ENCODE data around the gene C3orf18.

C3orf18 gene

GRCh38 chr3:50572801-50573371 is 5.3 kb upstream of the C3orf18 start:
- H3K4me1 ChIP-seq (ENCODE audit: control insufficient read depth, insufficient read depth, low read length), result no peaks in the 10 kb centered on the region
- H3K27ac ChIP-seq (ENCODE audit: low read depth, low read length), result no peak overlapping the region
- no peak overlapping the region for H3K9ac ChIP-seq (ENCODE audit: low read length)
- H3K27me3 ChIP-seq (ENCODE audit: control insufficient read depth, insufficient read depth, low read length), result no peaks in the 10 kb centered on the region
- H3K36me3 ChIP-seq (ENCODE audit: control insufficient read depth, insufficient read depth, low read length), result peaks cover 25% of the 10 kb centered on the region
- no peaks in the 10 kb centered on the region for H3K9me3 ChIP-seq (ENCODE audit: control insufficient read depth, insufficient read depth, low read depth, low read length)
- no peak overlapping the region for H3K4me3 ChIP-seq (ENCODE audit: low read depth, low read length)

GRCh38 chr3:50572158-50572557 is 4.6 kb upstream of the C3orf18 start:
- Histone ChIP-seq H3K4me3 (ENCODE audit: low read depth, low read length) (no peak overlapping the region), H3K9ac (ENCODE audit: low read length) (no peak overlapping the region), H3K36me3 (ENCODE audit: control insufficient read depth, insufficient read depth, low read length) (peaks cover 18% of the 10 kb centered on the region), H3K9me3 (ENCODE audit: control insufficient read depth, insufficient read depth, low read depth, low read length) (no peaks in the 10 kb centered on the region), H3K27me3 (ENCODE audit: control insufficient read depth, insufficient read depth, low read length) (peaks cover 1% of the 10 kb centered on the region), H3K4me1 (ENCODE audit: control insufficient read depth, insufficient read depth, low read length) (0 out of 2 replicates have a peak, but pooled peaks cover under 1% of the 10 kb centered on the region), H3K27ac (ENCODE audit: low read depth, low read length) (no peak overlapping the region)

- Histone ChIP-seq H3K27ac (ENCODE audit: low read depth, low read length) (no peak overlapping the region), H3K4me1 (ENCODE audit: control insufficient read depth, insufficient read depth, low read length) (peaks cover 7% of the 10 kb centered on the region; the same call in 1 of the 2 replicates), H3K27me3 (ENCODE audit: control insufficient read depth, insufficient read depth, low read length) (peaks cover 8% of the 10 kb centered on the region), H3K36me3 (ENCODE audit: control insufficient read depth, insufficient read depth, low read length) (peaks cover 12% of the 10 kb centered on the region), H3K4me3 (ENCODE audit: low read depth, low read length) (no peak overlapping the region), H3K9ac (ENCODE audit: low read length) (no peak overlapping the region), H3K9me3 (ENCODE audit: control insufficient read depth, insufficient read depth, low read depth, low read length) (no peaks in the 10 kb centered on the region)
Measured at GRCh38 chr3:50571486-50571885, 3.9 kb upstream of the C3orf18 start.

- Histone ChIP-seq H3K9me3 (ENCODE audit: control insufficient read depth, insufficient read depth, low read depth, low read length) (no peaks in the 10 kb centered on the region), H3K9ac (ENCODE audit: low read length) (no peak overlapping the region), H3K27ac (ENCODE audit: low read depth, low read length) (no peak overlapping the region), H3K4me3 (ENCODE audit: low read depth, low read length) (peak overlapping the region; percentile 97; the same call in 1 of the 2 replicates), H3K4me1 (ENCODE audit: control insufficient read depth, insufficient read depth, low read length) (peaks cover 7% of the 10 kb centered on the region; the same call in 1 of the 2 replicates), H3K27me3 (ENCODE audit: control insufficient read depth, insufficient read depth, low read length) (peaks cover 13% of the 10 kb centered on the region), H3K36me3 (ENCODE audit: control insufficient read depth, insufficient read depth, low read length) (peaks cover 12% of the 10 kb centered on the region)
Measured at GRCh38 chr3:50570508-50571279, 3.1 kb upstream of the C3orf18 start.

- H3K9me3 ChIP-seq (ENCODE audit: control insufficient read depth, insufficient read depth, low read depth, low read length), result no peaks in the 10 kb centered on the region
- H3K4me3 ChIP-seq (ENCODE audit: low read depth, low read length), result peak within 1 kb of the TSS; percentile 97
- peak within 1 kb of the TSS; percentile 84 for H3K9ac ChIP-seq (ENCODE audit: low read length)
- H3K36me3 ChIP-seq (ENCODE audit: control insufficient read depth, insufficient read depth, low read length), result peaks cover 7% of the 10 kb centered on the region; the same call in 1 of the 2 replicates
- peaks cover 13% of the 10 kb centered on the region for H3K27me3 ChIP-seq (ENCODE audit: control insufficient read depth, insufficient read depth, low read length)
- H3K4me1 ChIP-seq (ENCODE audit: control insufficient read depth, insufficient read depth, low read length), result peaks cover 7% of the 10 kb centered on the region; the same call in 1 of the 2 replicates
- peak within 1 kb of the TSS; percentile 68; the same call in 1 of the 2 replicates for H3K27ac ChIP-seq (ENCODE audit: low read depth, low read length)
Measured at GRCh38 chr3:50568947-50569749, 1.6 kb upstream of the C3orf18 start, which contains the start of gene HEMK1. TSS of gene HEMK1 (plus strand) at chr3:50569522. CDS start at chr3:50571105, 1,583 bp downstream.

GRCh38 chr3:50567011-50567385 is 549 bp downstream of the C3orf18 start:
- Histone ChIP-seq H3K27me3 (ENCODE audit: control insufficient read depth, insufficient read depth, low read length) (peaks cover 13% of the 10 kb centered on the region), H3K36me3 (ENCODE audit: control insufficient read depth, insufficient read depth, low read length) (no peaks in the 10 kb centered on the region), H3K9me3 (ENCODE audit: control insufficient read depth, insufficient read depth, low read depth, low read length) (no peaks in the 10 kb centered on the region), H3K4me1 (ENCODE audit: control insufficient read depth, insufficient read depth, low read length) (peaks cover 7% of the 10 kb centered on the region; the same call in 1 of the 2 replicates), H3K4me3 (ENCODE audit: low read depth, low read length) (peak overlapping the region; percentile 76), H3K27ac (ENCODE audit: low read depth, low read length) (no peak overlapping the region), H3K9ac (ENCODE audit: low read length) (peak overlapping the region; percentile 40)

GRCh38 chr3:50564321-50564720 is 3.2 kb downstream of the C3orf18 start:
- no peak overlapping the region for H3K27ac ChIP-seq (ENCODE audit: low read depth, low read length)
- no peaks in the 10 kb centered on the region for H3K36me3 ChIP-seq (ENCODE audit: control insufficient read depth, insufficient read depth, low read length)
- H3K9ac ChIP-seq (ENCODE audit: low read length), result no peak overlapping the region
- peaks cover 13% of the 10 kb centered on the region for H3K27me3 ChIP-seq (ENCODE audit: control insufficient read depth, insufficient read depth, low read length)
- no peaks in the 10 kb centered on the region for H3K9me3 ChIP-seq (ENCODE audit: control insufficient read depth, insufficient read depth, low read depth, low read length)
- H3K4me1 ChIP-seq (ENCODE audit: control insufficient read depth, insufficient read depth, low read length), result peaks cover 11% of the 10 kb centered on the region; the same call in 1 of the 2 replicates
- no peak overlapping the region for H3K4me3 ChIP-seq (ENCODE audit: low read depth, low read length)

GRCh38 chr3:50563867-50564266 is 3.7 kb downstream of the C3orf18 start:
- Histone ChIP-seq H3K9me3 (ENCODE audit: control insufficient read depth, insufficient read depth, low read depth, low read length) (no peaks in the 10 kb centered on the region), H3K27me3 (ENCODE audit: control insufficient read depth, insufficient read depth, low read length) (peaks cover 13% of the 10 kb centered on the region), H3K9ac (ENCODE audit: low read length) (no peak overlapping the region), H3K27ac (ENCODE audit: low read depth, low read length) (no peak overlapping the region), H3K4me1 (ENCODE audit: control insufficient read depth, insufficient read depth, low read length) (peaks cover 11% of the 10 kb centered on the region; the same call in 1 of the 2 replicates), H3K4me3 (ENCODE audit: low read depth, low read length) (no peak overlapping the region), H3K36me3 (ENCODE audit: control insufficient read depth, insufficient read depth, low read length) (no peaks in the 10 kb centered on the region)

- Histone ChIP-seq H3K27me3 (ENCODE audit: control insufficient read depth, insufficient read depth, low read length) (peaks cover 13% of the 10 kb centered on the region), H3K27ac (ENCODE audit: low read depth, low read length) (no peak overlapping the region), H3K4me3 (ENCODE audit: low read depth, low read length) (no peak overlapping the region), H3K9ac (ENCODE audit: low read length) (no peak overlapping the region), H3K36me3 (ENCODE audit: control insufficient read depth, insufficient read depth, low read length) (no peaks in the 10 kb centered on the region), H3K9me3 (ENCODE audit: control insufficient read depth, insufficient read depth, low read depth, low read length) (no peaks in the 10 kb centered on the region), H3K4me1 (ENCODE audit: control insufficient read depth, insufficient read depth, low read length) (peaks cover 11% of the 10 kb centered on the region; the same call in 1 of the 2 replicates)
Measured at GRCh38 chr3:50562861-50563260, 4.7 kb downstream of the C3orf18 start.

DNA sequence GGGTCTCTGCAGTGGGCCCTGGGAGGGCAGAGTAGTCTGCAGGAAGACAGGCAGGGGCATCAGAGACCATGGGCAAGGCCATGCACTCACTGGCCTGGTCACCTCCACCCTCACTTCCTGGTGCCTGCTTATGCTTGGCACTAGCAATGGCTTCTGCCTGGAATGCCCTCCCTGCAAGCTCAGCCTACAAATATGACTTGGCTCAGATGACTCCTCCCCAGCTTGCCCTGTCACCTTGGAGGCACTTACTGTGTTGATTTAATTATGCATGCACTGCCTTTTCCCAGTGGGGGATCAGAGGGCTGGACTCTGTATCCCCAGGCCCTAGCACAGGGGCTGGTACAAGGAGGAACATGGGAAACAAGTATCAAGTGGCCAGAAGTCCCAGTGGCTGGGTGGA is 7.8 kb downstream of the C3orf18 start:
- no peaks in the 10 kb centered on the region for H3K27me3 ChIP-seq (ENCODE audit: control insufficient read depth, insufficient read depth, low read length)
- no peak overlapping the region for H3K27ac ChIP-seq (ENCODE audit: low read depth, low read length)
- peaks cover 9% of the 10 kb centered on the region; the same call in 1 of the 2 replicates for H3K4me1 ChIP-seq (ENCODE audit: control insufficient read depth, insufficient read depth, low read length)
- H3K4me3 ChIP-seq (ENCODE audit: low read depth, low read length), result no peak overlapping the region
- H3K36me3 ChIP-seq (ENCODE audit: control insufficient read depth, insufficient read depth, low read length), result no peaks in the 10 kb centered on the region
- H3K9ac ChIP-seq (ENCODE audit: low read length), result no peak overlapping the region
- no peaks in the 10 kb centered on the region for H3K9me3 ChIP-seq (ENCODE audit: control insufficient read depth, insufficient read depth, low read depth, low read length)
